Measurements from ENCODE around the gene NANP.

- TF ChIP-seq CTCF (IDR thresholded peaks at IDR 0.05) (no peak), EP300 (IDR thresholded peaks at IDR 0.05) (no peak), POLR2AphosphoS5 (IDR thresholded peaks at IDR 0.05) (no peak), POLR2A (IDR thresholded peaks at IDR 0.05) (no peak)
Observed at GRCh38 chr20:25563362-25563761, 60.5 kb downstream of the NANP start.

All from suprapubic skin (tissue), 4 donors.